GM12892 (cell line): ENCODE results near the gene GSTA1.

Source experiments
- POLR2A ChIP-seq: IDR thresholded peaks from 2 replicates; pipeline ENCODE4 v1.6.1; 2011; ENCODE audit warnings: low read depth, low read length, control low read depth
- POLR2AphosphoS5 ChIP-seq: IDR thresholded peaks from 2 replicates; pipeline ENCODE4 v1.6.1; 2011; ENCODE audit warnings: low read depth, low read length, control low read depth
- TAF1 ChIP-seq: IDR thresholded peaks from 2 replicates; pipeline ENCODE4 v1.6.1; 2011; ENCODE audit warnings: low read depth, mild to moderate bottlenecking, control low read depth, low read length, borderline replicate concordance

GRCh38 chr6:52749556-52750152 is 54.0 kb downstream of the GSTA1 start:
- TF ChIP-seq POLR2AphosphoS5, result no peak
- no peak for TF ChIP-seq POLR2A
- TF ChIP-seq TAF1, result no peak
